HEK293 (cell line): Measurements from ENCODE around the gene FA2H.

ENCODE experiments used
- CTCF ChIP-seq: fragments of 450-650 bp; formaldehyde crosslinking; IDR thresholded peaks from 2 replicates; pipeline ENCODE4 v1.5.1; 2016; ENCODE audit warnings: missing biosample characterization, missing genetic modification characterization
- PATZ1 ChIP-seq: fragments of 450-650 bp; formaldehyde crosslinking; IDR thresholded peaks from 2 replicates; pipeline ENCODE4 v1.5.1; 2016; ENCODE audit warnings: missing biosample characterization, missing genetic modification characterization
- ZBTB7A ChIP-seq: fragments of 450-650 bp; formaldehyde crosslinking; IDR thresholded peaks from 2 replicates; pipeline ENCODE4 v1.5.1; 2016; ENCODE audit warnings: low read depth, missing biosample characterization, missing genetic modification characterization
- ZNF24 ChIP-seq: fragments of 450-650 bp; formaldehyde crosslinking; IDR thresholded peaks from 2 replicates; pipeline ENCODE4 v1.5.1; 2016; ENCODE audit warnings: missing biosample characterization, missing genetic modification characterization
- ZNF274 ChIP-seq, 2 experiments: fragments of 200-500 bp in 1 of 2; fragments of 450-650 bp in 1 of 2; sonication (Bioruptor generic) in 1 of 2; formaldehyde crosslinking in 1 of 2; IDR thresholded peaks; 2 replicates each; pipeline versions ENCODE4 v1.5.1 to v1.6.1; 2014 to 2016; ENCODE audit warnings: borderline replicate concordance in 1 of 2, inconsistent platforms in 1 of 2, low read length in 1 of 2, missing biosample characterization in 1 of 2, missing genetic modification characterization in 1 of 2
- ZNF280D ChIP-seq: fragments of 450-650 bp; formaldehyde crosslinking; IDR thresholded peaks from 2 replicates; pipeline ENCODE4 v1.5.1; 2016; ENCODE audit warnings: missing biosample characterization, missing genetic modification characterization

GRCh38 chr16:74736531-74737157 is 38.0 kb downstream of the FA2H start:
- TF ChIP-seq CTCF (tag by site-specific recombination) (no peak), ZNF24 (tag by site-specific recombination) (no peak), ZNF274 (IDR thresholded peaks at IDR 0.05; ENCODE audit: low read length) (no peak), ZNF274 (tag by site-specific recombination; IDR thresholded peaks at IDR 0.05; ENCODE audit: borderline replicate concordance) (no peak), ZNF280D (tag by site-specific recombination) (no peak), PATZ1 (tag by site-specific recombination) (no peak), ZBTB7A (tag by site-specific recombination) (no peak)
